Smooth muscle cell (in vitro differentiated cells): ENCODE measurements around the gene NPPB. TPM values are rescaled to one million over a fixed set of nuclear protein-coding genes. Genes with fewer than 3 reads are reported as not detected.

ENCODE experiments used
- DNase-seq: peaks from one replicate; lab custom pipeline; 2025; ENCODE audit not compliant: unreplicated experiment; lab: John Stamatoyannopoulos, UW
- H2AFZ ChIP-seq: fragments of 200-600 bp; sonication (generic); 2 replicates; pipeline ENCODE4 v1.6.0; 2016; ENCODE audit warnings: antibody characterized with exemption, low read depth, mild to moderate bottlenecking
- H3F3A ChIP-seq: fragments of 200-600 bp; sonication (generic); 2 replicates; pipeline ENCODE4 v1.6.0; 2017; ENCODE audit warnings: antibody characterized with exemption, low read depth
- H3K27ac ChIP-seq: fragments of 200-600 bp; sonication (generic); 2 replicates; pipeline ENCODE4 v1.5.1; 2016; ENCODE audit warnings: low read depth, mild to moderate bottlenecking
- H3K27me3 ChIP-seq: fragments of 200-600 bp; sonication (generic); 2 replicates; pipeline ENCODE4 v1.6.1; 2016; ENCODE audit warnings: low read depth, mild to moderate bottlenecking
- H3K36me3 ChIP-seq: fragments of 200-600 bp; sonication (generic); 2 replicates; pipeline ENCODE4 v1.5.1; 2016; ENCODE audit warnings: low read depth
- H3K4me1 ChIP-seq: fragments of 200-600 bp; sonication (generic); 2 replicates; pipeline ENCODE4 v1.5.1; 2016; ENCODE audit warnings: low read depth
- H3K4me2 ChIP-seq: fragments of 200-600 bp; sonication (generic); 2 replicates; pipeline ENCODE4 v1.6.0; 2016; ENCODE audit warnings: mild to moderate bottlenecking
- H3K4me3 ChIP-seq: fragments of 200-600 bp; sonication (generic); 2 replicates; pipeline ENCODE4 v1.5.1; 2016; ENCODE audit warnings: mild to moderate bottlenecking
- H3K79me2 ChIP-seq: fragments of 200-600 bp; sonication (generic); 2 replicates; pipeline ENCODE4 v1.6.0; 2016; ENCODE audit warnings: low read depth, mild to moderate bottlenecking
- H3K9ac ChIP-seq: fragments of 200-600 bp; sonication (generic); 2 replicates; pipeline ENCODE4 v1.6.0; 2016; ENCODE audit warnings: low read depth
- H3K9me3 ChIP-seq: fragments of 200-600 bp; sonication (generic); replicated peaks from 2 replicates; pipeline ENCODE4 v1.5.1; 2016; ENCODE audit warnings: low read depth
- H4K20me1 ChIP-seq: fragments of 200-600 bp; sonication (generic); 2 replicates; pipeline ENCODE4 v1.6.0; 2016; ENCODE audit warnings: low read depth
- CTCF ChIP-seq: fragments of 200-600 bp; sonication (generic); IDR thresholded peaks from 2 replicates; pipeline ENCODE4 v1.5.1; 2017; ENCODE audit warnings: borderline replicate concordance, mild to moderate bottlenecking, antibody characterized with exemption; ENCODE audit not compliant: insufficient read depth, poor library complexity, severe bottlenecking
- WGBS: methylation state at CpG from one replicate; pipeline ENCODE4 v1.1.7; 2016; ENCODE audit warnings: low lambda C conversion rate; 5-methylcytosine and 5-hydroxymethylcytosine counted together
- polyA plus RNA-seq: library from polyadenylated mRNA; unstranded; fragments of >200 nt; fragmentation: Nextera tagmentation; extraction: Ambion mirVana; gene quantifications from 2 replicates; pipeline ENCODE4 v1.2.1, GENCODE V29; 2016
- total RNA-seq: library from RNA; depleted of rRNA; stranded (reverse); fragments of >200 nt; gene quantifications from 2 replicates; pipeline ENCODE4 v1.2.3, GENCODE V29; 2014

The NPPB gene
- total and polyA plus RNA-seq, 2 experiments from 2014 or later, result 9.5 to 12.2 TPM

- Histone ChIP-seq H3K9ac (no peak overlapping the region), H3F3A (no peaks in the 10 kb centered on the region), H3K4me3 (no peak overlapping the region), H3K79me2 (no peaks in the 10 kb centered on the region), H3K4me2 (no peak overlapping the region), H3K27me3 (no peaks in the 10 kb centered on the region), H3K4me1 (no peaks in the 10 kb centered on the region), H2AFZ (no peak overlapping the region), H4K20me1 (no peaks in the 10 kb centered on the region), H3K27ac (no peak overlapping the region), H3K9me3 (no peaks in the 10 kb centered on the region), H3K36me3 (no peaks in the 10 kb centered on the region)
- WGBS, result 91% methylated on average over 28 of the region's 28 CpGs
- no peak for DNase-seq
- TF ChIP-seq CTCF, result no peak
Observed at GRCh38 chr1:11879311-11880180, 20.8 kb upstream of the NPPB start.

- Histone ChIP-seq H3K4me3 (no peak overlapping the region), H3K4me1 (no peaks in the 10 kb centered on the region), H2AFZ (no peak overlapping the region), H3K79me2 (no peaks in the 10 kb centered on the region), H3F3A (no peaks in the 10 kb centered on the region), H3K9ac (no peak overlapping the region), H3K36me3 (no peaks in the 10 kb centered on the region), H3K9me3 (no peaks in the 10 kb centered on the region), H3K27me3 (no peaks in the 10 kb centered on the region), H4K20me1 (no peaks in the 10 kb centered on the region), H3K27ac (no peak overlapping the region), H3K4me2 (no peak overlapping the region)
- 84% methylated on average over 6 of the region's 6 CpGs for WGBS
- TF ChIP-seq CTCF, result no peak
- no peak for DNase-seq
Observed at GRCh38 chr1:11878891-11879190, 20.1 kb upstream of the NPPB start.

- H4K20me1 ChIP-seq, result no peaks in the 10 kb centered on the region
- H3K27me3 ChIP-seq, result no peaks in the 10 kb centered on the region
- no peaks in the 10 kb centered on the region for H3F3A ChIP-seq
- no peak for DNase-seq
- H3K4me1 ChIP-seq, result no peaks in the 10 kb centered on the region
- H3K79me2 ChIP-seq, result no peaks in the 10 kb centered on the region
- no peak overlapping the region for H3K4me2 ChIP-seq
- H3K4me3 ChIP-seq, result no peak overlapping the region
- 91% methylated on average over 31 of the region's 31 CpGs for WGBS
- no peak overlapping the region for H3K9ac ChIP-seq
- TF ChIP-seq CTCF, result no peak
- H3K27ac ChIP-seq, result no peak overlapping the region
- H3K36me3 ChIP-seq, result no peaks in the 10 kb centered on the region
- H2AFZ ChIP-seq, result no peak overlapping the region
- H3K9me3 ChIP-seq, result no peaks in the 10 kb centered on the region
Observed at GRCh38 chr1:11878081-11878890, 19.5 kb upstream of the NPPB start.
